Measurements from ENCODE around the gene C5orf63. TPM values are rescaled to one million over a fixed set of nuclear protein-coding genes. Genes with fewer than 3 reads are reported as not detected.

Gene C5orf63
- total and polyA plus RNA-seq, 2 of the 8 experiments (the other 6 are each of a cell fraction or from before 2014, with no cell fraction given) = 0.67 to 0.71 TPM

GRCh38 chr5:127024821-127025220, 48.5 kb downstream of the C5orf63 start (continued):
- TF ChIP-seq CHD7 (IDR thresholded peaks at IDR 0.05; ENCODE audit: insufficient replicate concordance, low read length) (no peak), RNF2 (IDR thresholded peaks at IDR 0.05; ENCODE audit: borderline replicate concordance, low read depth, low read length, missing control alignments, poor library complexity, severe bottlenecking) (no peak), EZH2 (IDR thresholded peaks at IDR 0.05; ENCODE audit: low read depth, low read length, severe bottlenecking) (no peak), CEBPB (IDR thresholded peaks at IDR 0.05; ENCODE audit: low read depth, low read length) (no peak), NANOG (IDR thresholded peaks at IDR 0.05; ENCODE audit: insufficient read depth, low read depth, low read length, poor library complexity, severe bottlenecking) (no peak), POLR2A (IDR thresholded peaks at IDR 0.05; ENCODE audit: control extremely low read depth in 1 of 2, low read depth in 2 of 2, low read length in 2 of 2) (no peak), BACH1 (IDR thresholded peaks at IDR 0.05; ENCODE audit: low read length) (no peak)

All from H1 (cell line).